ENCODE data around the gene USP36. TPM values are rescaled to one million over a fixed set of nuclear protein-coding genes. Genes with fewer than 3 reads are reported as not detected.

USP36 gene
- total RNA-seq, 1 donor from 2014 or later: 59.0 TPM

- Mint-ChIP-seq H3K4me1 (peaks cover 7% of the 10 kb centered on the region), H3K4me3 (no peak overlapping the region), H3K9me3 (no peaks in the 10 kb centered on the region), H3K36me3 (ENCODE audit: low read depth) (no peaks in the 10 kb centered on the region), H3K27ac (ENCODE audit: unreplicated experiment) (no peak overlapping the region), H3K27me3 (ENCODE audit: low read depth) (no peaks in the 10 kb centered on the region)
- TF ChIP-seq, protein P1, sequence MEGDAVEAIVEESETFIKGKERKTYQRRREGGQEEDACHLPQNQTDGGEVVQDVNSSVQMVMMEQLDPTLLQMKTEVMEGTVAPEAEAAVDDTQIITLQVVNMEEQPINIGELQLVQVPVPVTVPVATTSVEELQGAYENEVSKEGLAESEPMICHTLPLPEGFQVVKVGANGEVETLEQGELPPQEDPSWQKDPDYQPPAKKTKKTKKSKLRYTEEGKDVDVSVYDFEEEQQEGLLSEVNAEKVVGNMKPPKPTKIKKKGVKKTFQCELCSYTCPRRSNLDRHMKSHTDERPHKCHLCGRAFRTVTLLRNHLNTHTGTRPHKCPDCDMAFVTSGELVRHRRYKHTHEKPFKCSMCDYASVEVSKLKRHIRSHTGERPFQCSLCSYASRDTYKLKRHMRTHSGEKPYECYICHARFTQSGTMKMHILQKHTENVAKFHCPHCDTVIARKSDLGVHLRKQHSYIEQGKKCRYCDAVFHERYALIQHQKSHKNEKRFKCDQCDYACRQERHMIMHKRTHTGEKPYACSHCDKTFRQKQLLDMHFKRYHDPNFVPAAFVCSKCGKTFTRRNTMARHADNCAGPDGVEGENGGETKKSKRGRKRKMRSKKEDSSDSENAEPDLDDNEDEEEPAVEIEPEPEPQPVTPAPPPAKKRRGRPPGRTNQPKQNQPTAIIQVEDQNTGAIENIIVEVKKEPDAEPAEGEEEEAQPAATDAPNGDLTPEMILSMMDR (conservative IDR thresholded peaks at IDR 0.05): no peak
- DNase-seq (ENCODE audit: low read depth, low spot score): no peak
Measured at GRCh38 chr17:78849026-78849425, 8.4 kb upstream of the USP36 start.

- Mint-ChIP-seq H3K9me3 (no peaks in the 10 kb centered on the region), H3K27me3 (ENCODE audit: low read depth) (no peaks in the 10 kb centered on the region), H3K27ac (ENCODE audit: unreplicated experiment) (no peak overlapping the region), H3K36me3 (ENCODE audit: low read depth) (no peaks in the 10 kb centered on the region), H3K4me1 (peaks cover 10% of the 10 kb centered on the region), H3K4me3 (peak overlapping the region; percentile 32)
- DNase-seq (ENCODE audit: low read depth, low spot score): no peak
- TF ChIP-seq, protein P1 (conservative IDR thresholded peaks at IDR 0.05): no peak
Measured at GRCh38 chr17:78847052-78847451, 6.4 kb upstream of the USP36 start.

DNA sequence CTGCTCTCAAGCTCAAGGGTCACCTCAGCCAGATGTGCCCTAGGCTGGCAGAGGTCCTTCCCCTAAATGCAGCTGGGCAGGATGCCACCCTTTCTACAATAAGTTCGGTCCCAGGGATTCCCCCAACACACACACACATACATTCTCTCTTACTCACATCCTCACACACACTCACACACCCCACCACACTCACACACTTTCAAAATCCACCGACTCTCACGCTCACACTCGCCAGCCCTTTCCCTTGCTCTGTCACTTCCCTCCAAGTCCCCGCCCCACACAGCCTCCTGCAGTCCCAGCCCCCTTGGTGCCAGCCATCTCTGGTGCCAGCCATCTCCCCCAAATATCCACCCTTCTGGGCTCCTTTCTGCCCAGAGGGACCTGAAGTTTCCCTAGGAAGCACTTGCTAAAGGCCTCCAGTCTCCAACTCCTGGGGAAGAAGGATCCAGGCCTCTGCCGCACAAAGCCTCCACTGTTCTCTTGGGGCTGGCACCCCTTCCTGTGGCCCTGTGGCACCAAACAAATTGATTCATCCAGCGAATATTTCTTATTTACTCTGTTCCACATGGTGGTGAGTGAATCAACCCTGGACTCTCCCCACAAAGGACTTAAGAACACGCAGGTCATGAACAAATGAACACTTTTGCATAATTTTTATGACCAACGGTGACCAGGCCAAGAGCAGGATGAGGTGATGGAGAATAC, 3.8 kb upstream of the USP36 start:
- TF ChIP-seq, protein P1 (conservative IDR thresholded peaks at IDR 0.05): no peak
- Mint-ChIP-seq H3K4me1 (peaks cover 19% of the 10 kb centered on the region), H3K27me3 (ENCODE audit: low read depth) (no peaks in the 10 kb centered on the region), H3K36me3 (ENCODE audit: low read depth) (no peaks in the 10 kb centered on the region), H3K9me3 (no peaks in the 10 kb centered on the region), H3K27ac (ENCODE audit: unreplicated experiment) (no peak overlapping the region), H3K4me3 (peak overlapping the region; percentile 47)
- no peak for DNase-seq (ENCODE audit: low read depth, low spot score)

DNA sequence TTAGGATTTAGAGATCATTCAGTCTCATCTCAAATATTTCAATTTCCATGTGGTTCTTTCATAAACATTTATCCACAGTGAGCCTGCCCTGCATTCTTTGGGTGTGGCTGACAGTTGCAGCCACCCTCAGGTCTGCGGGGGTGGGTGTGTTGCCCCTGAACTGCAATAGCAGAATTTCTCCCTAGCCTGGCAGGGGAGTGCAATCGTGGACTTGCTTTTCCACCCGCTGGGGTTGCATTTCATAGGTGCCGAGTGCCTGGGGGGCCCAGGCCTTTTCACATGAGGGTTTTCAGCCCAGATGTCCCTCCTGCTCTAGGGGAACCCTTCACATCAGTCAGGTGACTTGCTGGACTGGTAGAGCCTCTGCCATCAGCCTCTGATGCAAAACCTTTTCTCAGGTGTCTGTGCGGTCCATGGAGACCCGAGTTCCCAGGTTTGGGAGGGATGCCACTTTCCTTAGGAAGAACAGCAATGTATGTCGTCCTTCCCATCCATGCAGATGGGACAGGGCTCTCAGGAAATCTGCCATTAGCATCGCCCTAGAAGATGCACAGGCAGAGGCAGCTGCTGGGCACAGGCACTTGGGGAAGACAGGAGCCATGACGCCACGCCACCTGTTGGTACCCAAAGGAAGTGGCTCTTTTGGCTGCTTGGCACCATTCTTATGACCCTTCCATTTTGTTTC, 2.4 kb upstream of the USP36 start:
- H3K27ac Mint-ChIP-seq (ENCODE audit: unreplicated experiment): no peak overlapping the region
- TF ChIP-seq, protein P1 (conservative IDR thresholded peaks at IDR 0.05): peak; percentile 65
- H3K27me3 Mint-ChIP-seq (ENCODE audit: low read depth): no peaks in the 10 kb centered on the region
- no peaks in the 10 kb centered on the region for H3K9me3 Mint-ChIP-seq
- peak overlapping the region; percentile 61 for H3K4me3 Mint-ChIP-seq
- no peaks in the 10 kb centered on the region for H3K36me3 Mint-ChIP-seq (ENCODE audit: low read depth)
- peaks cover 31% of the 10 kb centered on the region for H3K4me1 Mint-ChIP-seq
- DNase-seq (ENCODE audit: low read depth, low spot score): peak; percentile 31

- Mint-ChIP-seq H3K36me3 (ENCODE audit: low read depth) (peaks cover 9% of the 10 kb centered on the region), H3K27ac (ENCODE audit: unreplicated experiment) (peak overlapping the region; percentile 91), H3K27me3 (ENCODE audit: low read depth) (no peaks in the 10 kb centered on the region), H3K4me1 (peaks cover 31% of the 10 kb centered on the region), H3K9me3 (no peaks in the 10 kb centered on the region), H3K4me3 (peak overlapping the region; percentile 90)
- TF ChIP-seq, protein P1 (conservative IDR thresholded peaks at IDR 0.05): no peak
- no peak for DNase-seq (ENCODE audit: low read depth, low spot score)
Measured at GRCh38 chr17:78840530-78840779, 159 bp downstream of the USP36 start.
